IPS-15b (cell line): ENCODE results near the gene CELF4.
A peak's percentile ranks its signal among the peaks of the same experiment; 100 is the strongest.

Experiments
- H3K27me3 ChIP-seq: one replicate; pipeline ENCODE4 v1.6.1; 2013; ENCODE audit warnings: low read length; ENCODE audit not compliant: control insufficient read depth, insufficient read depth
- H3K36me3 ChIP-seq: one replicate; pipeline ENCODE4 v1.6.1; 2013; ENCODE audit warnings: low read length; ENCODE audit not compliant: control insufficient read depth, insufficient read depth
- H3K4me1 ChIP-seq: one replicate; pipeline ENCODE4 v1.6.1; 2013; ENCODE audit warnings: mild to moderate bottlenecking, low read length; ENCODE audit not compliant: control insufficient read depth, insufficient read depth
- H3K4me3 ChIP-seq: one replicate; pipeline ENCODE4 v1.5.1; 2013; ENCODE audit warnings: low read depth, low read length
- H3K9ac ChIP-seq: one replicate; pipeline ENCODE4 v1.6.1; 2013; ENCODE audit warnings: low read depth, mild to moderate bottlenecking, low read length
- H3K9me3 ChIP-seq: one replicate; pipeline ENCODE4 v1.6.1; 2013; ENCODE audit warnings: mild to moderate bottlenecking, low read length; ENCODE audit not compliant: control insufficient read depth, insufficient read depth

Gene CELF4

DNA sequence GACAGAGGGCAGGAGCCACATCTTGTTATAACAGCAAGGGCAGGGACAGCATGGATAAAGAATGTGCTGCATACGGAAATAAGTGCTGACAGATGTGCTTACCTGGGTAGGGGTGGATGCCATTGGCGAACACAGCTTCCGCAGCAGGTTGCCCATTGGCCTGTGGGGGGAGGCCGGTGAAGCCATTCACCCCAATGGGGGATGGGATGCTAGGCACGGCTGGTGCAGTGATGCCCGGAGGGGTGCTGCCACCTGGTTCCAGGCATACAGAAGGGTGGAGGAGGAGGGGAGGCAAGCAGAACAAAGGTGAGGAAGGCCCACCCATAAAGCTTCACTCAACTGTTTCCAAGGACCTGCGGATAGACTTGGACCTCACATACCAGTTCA, 294.9 kb downstream of the CELF4 start:
- Histone ChIP-seq H3K4me3 (no peak overlapping the region), H3K9ac (no peak overlapping the region), H3K36me3 (no peaks in the 10 kb centered on the region), H3K27me3 (no peaks in the 10 kb centered on the region), H3K9me3 (no peaks in the 10 kb centered on the region), H3K4me1 (peaks cover under 1% of the 10 kb centered on the region)

DNA sequence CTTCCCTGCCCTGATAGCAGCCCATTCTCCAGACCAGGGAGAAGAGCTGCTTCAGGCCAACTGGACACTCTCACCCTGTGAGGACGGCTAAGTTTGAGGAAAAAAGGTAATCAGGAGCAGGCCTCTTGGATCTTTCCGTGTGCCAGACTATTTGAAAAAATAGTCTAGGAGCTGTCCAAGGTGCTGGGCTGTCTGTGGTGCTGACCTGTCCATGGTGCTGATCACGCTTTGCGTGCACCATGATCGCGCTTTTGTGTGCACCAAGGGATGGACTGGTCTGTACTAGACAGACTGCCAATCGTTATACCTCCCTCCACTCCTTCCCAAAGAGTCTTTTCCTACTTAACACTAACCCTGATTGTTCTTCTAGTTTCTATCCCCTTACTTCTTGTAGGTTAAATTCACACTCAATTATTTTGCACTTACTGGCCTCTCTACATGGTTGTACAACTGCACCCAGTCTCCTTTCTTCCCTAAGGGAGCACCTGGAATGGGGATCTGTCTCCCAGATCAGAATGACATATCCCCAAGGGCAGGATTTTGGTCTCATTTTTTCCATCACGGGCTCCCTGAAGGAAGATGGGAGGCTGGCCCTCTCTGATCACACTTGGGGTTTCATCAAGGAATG, 295.4 kb downstream of the CELF4 start:
- Histone ChIP-seq H3K4me1 (no peaks in the 10 kb centered on the region), H3K9ac (no peak overlapping the region), H3K27me3 (no peaks in the 10 kb centered on the region), H3K4me3 (no peak overlapping the region), H3K36me3 (no peaks in the 10 kb centered on the region), H3K9me3 (no peaks in the 10 kb centered on the region)

DNA sequence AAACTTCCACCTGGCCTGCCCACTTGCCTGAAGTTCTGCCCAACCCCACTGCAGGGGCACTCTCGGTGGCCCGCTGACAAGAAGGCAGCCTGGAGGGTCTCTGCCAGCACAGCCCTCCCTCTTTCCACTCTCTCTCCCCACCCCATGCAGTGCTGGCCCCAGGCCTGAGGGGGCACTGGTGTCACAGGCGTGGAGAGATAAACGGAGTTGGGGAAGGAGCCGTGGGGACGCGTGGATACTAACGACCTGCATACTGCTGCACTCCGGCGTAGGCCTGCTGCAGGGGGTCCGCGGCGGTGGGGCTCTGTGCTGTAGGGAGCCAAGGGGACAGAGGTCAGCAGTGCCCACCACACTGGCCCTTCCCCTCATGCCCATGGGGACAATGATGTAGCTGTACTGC, 299.3 kb downstream of the CELF4 start:
- Histone ChIP-seq H3K27me3 (no peaks in the 10 kb centered on the region), H3K4me1 (no peaks in the 10 kb centered on the region), H3K36me3 (no peaks in the 10 kb centered on the region), H3K9ac (no peak overlapping the region), H3K9me3 (no peaks in the 10 kb centered on the region), H3K4me3 (no peak overlapping the region)

DNA sequence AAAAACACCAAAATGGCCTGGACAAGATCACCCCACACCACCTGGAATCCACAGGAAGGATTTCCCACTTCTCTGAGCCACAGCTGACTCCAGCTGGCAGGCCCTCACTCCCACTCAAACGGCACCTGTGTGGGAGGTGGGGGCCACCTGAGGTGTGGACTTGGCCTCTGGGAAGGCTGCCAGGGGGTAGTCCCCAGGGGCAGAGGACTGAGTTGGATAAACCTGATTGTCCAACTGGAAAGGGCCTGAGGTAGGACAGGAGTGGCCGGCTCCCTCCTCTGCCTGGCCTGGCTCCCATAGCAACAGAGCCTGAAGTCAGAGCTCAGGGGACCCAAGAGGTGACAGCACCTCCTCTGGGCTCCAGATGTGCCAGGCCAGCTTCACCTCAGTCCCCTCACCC, 300.2 kb downstream of the CELF4 start:
- Histone ChIP-seq H3K36me3 (no peaks in the 10 kb centered on the region), H3K9ac (no peak overlapping the region)

DNA sequence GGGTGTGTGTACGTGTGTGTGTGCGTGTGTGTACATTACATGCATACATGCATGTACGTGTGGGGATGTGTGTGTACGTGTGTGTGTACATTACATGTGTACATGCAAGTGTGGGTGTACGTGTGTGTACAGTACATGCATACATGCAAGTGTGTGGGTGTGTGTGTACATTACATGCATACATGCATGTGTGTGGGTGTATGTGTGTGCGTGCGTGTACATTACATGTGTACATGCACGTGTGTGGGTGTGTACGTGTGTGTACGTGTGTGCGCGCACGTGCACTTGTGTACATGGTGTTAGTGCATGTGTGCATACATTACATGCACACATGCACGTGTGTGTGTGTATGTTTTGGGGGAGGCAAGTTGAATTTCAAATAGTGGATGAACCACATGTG, 300.6 kb downstream of the CELF4 start:
- Histone ChIP-seq H3K27me3 (peaks cover 3% of the 10 kb centered on the region), H3K4me1 (no peaks in the 10 kb centered on the region), H3K36me3 (no peaks in the 10 kb centered on the region), H3K9me3 (no peaks in the 10 kb centered on the region), H3K4me3 (no peak overlapping the region), H3K9ac (no peak overlapping the region)

More for the DNA sequence above, 300.2 kb downstream of the CELF4 start:
- Histone ChIP-seq H3K9me3 (no peaks in the 10 kb centered on the region), H3K27me3 (peaks cover 1% of the 10 kb centered on the region), H3K4me1 (no peaks in the 10 kb centered on the region), H3K4me3 (no peak overlapping the region)

DNA sequence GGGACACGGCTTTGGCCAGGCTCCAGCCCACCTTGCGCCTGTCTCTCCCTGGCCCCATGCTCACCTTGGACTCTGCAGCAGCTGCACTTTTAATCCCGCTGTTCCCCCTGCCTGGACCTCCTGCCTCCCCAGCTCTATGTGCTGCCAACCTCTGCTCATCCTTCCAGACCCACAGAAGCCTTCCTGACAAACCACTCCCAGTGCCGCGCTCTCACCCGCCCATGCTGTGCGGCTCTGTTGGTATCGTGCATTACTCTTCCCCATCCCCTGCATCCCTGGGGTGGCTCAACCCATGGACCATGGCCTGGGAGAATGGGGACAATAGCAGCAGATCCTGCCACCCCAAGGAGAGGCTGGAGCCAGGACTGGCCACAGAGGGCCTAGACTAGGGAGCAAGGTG, 303.6 kb downstream of the CELF4 start:
- no peaks in the 10 kb centered on the region for H3K36me3 ChIP-seq
- no peaks in the 10 kb centered on the region for H3K9me3 ChIP-seq
- no peak overlapping the region for H3K9ac ChIP-seq
- no peak overlapping the region for H3K4me3 ChIP-seq
- H3K4me1 ChIP-seq: no peaks in the 10 kb centered on the region
- H3K27me3 ChIP-seq: peaks cover 21% of the 10 kb centered on the region

DNA sequence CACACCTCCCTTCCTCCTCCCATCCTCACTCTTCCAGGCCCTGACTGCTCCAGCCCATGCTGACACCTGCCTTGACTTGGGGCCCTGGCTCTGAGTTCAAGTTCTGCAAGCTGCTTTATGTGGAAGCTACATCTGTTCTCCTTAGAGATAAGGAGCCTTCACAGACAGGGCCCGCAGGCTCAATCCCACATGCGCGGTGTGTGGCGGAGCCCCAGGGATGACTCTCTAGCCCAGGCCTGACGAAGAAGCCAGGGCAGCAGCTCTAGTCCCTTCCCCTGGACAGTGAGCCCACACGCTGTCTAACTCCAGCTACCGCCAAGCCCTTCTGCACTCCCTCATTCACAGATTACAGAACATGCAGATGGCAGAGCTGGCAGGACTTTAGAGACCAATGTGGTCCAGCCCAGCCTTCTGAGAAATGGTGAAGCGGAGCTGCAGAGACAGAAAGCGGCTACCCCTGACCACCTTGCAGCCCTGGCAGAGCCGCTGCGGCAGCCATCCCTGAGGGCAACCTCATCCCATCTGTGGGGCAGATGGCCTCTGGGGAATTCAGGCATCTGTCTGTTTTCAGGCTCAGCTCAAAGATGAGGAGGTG, 304.3 kb downstream of the CELF4 start:
- no peak overlapping the region for H3K4me3 ChIP-seq
- H3K36me3 ChIP-seq: no peaks in the 10 kb centered on the region
- H3K9me3 ChIP-seq: no peaks in the 10 kb centered on the region
- H3K4me1 ChIP-seq: no peaks in the 10 kb centered on the region
- peaks cover 23% of the 10 kb centered on the region for H3K27me3 ChIP-seq
- H3K9ac ChIP-seq: no peak overlapping the region

DNA sequence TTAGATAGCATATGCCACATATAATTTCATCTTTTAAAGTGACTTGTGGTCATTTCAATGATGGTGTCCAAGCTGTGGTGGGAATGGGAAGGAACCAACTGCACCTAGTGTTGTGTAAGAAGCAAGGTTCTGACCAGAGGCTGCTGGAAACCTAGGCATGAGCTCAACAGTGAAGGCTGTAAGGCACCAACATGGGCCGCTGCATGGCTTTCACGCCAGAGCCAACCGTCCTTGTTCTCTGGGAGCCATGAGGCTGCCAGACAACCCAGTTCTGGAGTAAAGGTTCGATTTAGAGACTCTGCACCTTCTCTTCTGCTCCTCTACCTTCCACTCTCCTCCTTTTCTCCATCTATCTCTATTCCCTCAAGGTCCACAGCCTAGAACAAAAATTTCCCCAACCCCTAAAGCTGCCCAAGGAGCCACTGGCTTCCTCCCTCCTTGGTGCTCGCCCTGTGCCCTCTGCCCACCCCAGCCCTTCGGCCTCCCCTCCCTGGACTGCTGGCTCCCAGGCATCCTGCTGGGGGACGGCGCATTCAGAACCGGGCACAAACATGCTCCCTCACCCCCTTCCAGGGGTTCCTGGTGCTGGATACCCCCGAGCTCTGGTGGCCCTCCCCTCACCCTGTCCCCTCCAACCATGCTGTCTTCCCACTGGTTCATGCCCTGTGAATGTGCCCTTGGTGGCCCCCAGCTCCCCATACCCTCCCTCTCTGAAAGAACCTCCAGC, 305.1 kb downstream of the CELF4 start:
- Histone ChIP-seq H3K4me1 (no peaks in the 10 kb centered on the region), H3K27me3 (peaks cover 31% of the 10 kb centered on the region), H3K9ac (no peak overlapping the region), H3K9me3 (no peaks in the 10 kb centered on the region), H3K36me3 (no peaks in the 10 kb centered on the region), H3K4me3 (no peak overlapping the region)

DNA sequence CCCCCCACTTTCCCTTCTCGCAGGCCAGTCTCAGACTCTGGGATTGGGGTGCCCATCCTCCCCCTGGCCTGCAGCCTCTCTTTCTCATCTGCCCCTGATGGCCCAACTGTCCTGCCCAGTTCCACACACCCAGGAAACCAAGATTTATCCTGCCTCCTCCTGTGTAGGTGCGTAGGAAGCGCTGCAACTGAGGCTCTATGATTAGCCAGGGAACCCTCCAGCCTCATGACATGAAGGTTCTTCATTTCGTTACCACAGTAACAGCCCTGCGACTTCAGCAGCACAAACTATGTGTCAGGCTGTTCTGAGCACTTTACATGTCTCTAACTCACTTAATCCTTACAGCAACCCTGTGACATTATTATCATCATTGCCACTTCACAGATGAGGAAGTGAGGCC, 305.9 kb downstream of the CELF4 start:
- H3K4me3 ChIP-seq: no peak overlapping the region
- no peaks in the 10 kb centered on the region for H3K36me3 ChIP-seq
- H3K27me3 ChIP-seq: peaks cover 39% of the 10 kb centered on the region
- no peaks in the 10 kb centered on the region for H3K9me3 ChIP-seq
- H3K9ac ChIP-seq: no peak overlapping the region
- no peaks in the 10 kb centered on the region for H3K4me1 ChIP-seq

DNA sequence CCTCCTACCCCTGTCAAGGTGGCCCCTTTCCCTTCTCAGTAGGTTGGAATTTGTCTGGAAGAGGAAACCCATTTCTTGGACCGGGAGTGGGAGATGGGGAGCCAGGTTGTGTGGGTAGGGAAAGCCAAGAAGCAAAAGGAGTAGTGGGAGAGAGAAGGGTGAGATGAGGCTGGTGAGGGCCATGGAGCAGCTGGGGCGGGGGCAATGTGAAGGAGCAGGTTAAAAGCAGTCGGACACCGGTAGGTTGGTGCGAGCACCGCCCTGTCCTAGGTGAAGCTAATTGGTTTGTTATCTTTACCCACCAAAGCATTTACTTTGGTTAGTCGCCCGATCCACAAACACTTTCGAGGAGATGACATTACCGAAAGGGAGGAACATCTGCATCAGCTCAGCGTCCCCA, 306.8 kb downstream of the CELF4 start:
- H3K9me3 ChIP-seq: no peaks in the 10 kb centered on the region
- H3K9ac ChIP-seq: no peak overlapping the region
- H3K27me3 ChIP-seq: peaks cover 43% of the 10 kb centered on the region
- no peaks in the 10 kb centered on the region for H3K4me1 ChIP-seq
- no peak overlapping the region for H3K4me3 ChIP-seq
- H3K36me3 ChIP-seq: no peaks in the 10 kb centered on the region

DNA sequence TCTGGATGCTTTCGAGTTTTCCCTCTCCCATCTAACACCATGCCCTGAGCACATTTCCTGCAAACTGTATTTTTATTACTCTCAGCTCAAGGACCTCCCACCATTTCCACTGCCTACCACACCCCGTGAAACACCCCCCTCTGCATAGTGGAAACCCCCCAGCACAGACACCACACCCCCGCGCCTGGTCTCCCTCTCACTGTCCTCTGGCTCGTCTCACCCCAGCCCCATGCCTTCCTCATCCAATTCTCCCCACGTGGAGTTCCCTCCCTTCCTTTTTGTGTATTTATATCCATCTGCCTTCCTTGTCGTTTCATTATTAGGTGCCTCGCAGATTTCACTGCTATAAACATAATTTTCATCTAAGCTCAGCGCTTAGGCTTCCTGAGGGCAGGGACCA, 307.5 kb downstream of the CELF4 start:
- H3K36me3 ChIP-seq: no peaks in the 10 kb centered on the region
- H3K4me3 ChIP-seq: no peak overlapping the region
- no peak overlapping the region for H3K9ac ChIP-seq
- H3K27me3 ChIP-seq: peaks cover 45% of the 10 kb centered on the region
- no peaks in the 10 kb centered on the region for H3K4me1 ChIP-seq
- no peaks in the 10 kb centered on the region for H3K9me3 ChIP-seq

DNA sequence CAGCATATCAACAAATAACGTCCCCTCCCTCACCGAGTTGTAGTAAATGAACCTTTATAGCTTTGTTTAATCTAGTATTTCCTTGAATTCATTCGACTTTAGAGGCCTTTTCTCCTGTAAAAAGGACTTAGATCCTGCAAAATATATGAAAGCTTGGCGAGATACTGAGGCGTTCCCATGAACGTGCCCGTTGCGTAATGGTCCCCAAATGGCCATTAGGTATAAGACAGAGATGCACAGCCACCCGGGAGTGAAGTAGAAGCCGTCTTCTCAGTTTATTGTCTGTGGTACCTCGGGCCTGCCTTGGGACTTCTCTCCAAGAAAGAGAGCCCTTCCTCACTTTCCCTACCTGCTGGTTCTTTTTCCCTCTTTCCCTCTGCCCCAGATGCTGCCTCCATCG, 310.6 kb downstream of the CELF4 start:
- Histone ChIP-seq H3K9me3 (no peaks in the 10 kb centered on the region), H3K9ac (no peak overlapping the region), H3K4me1 (no peaks in the 10 kb centered on the region), H3K4me3 (peak overlapping the region; percentile 40), H3K27me3 (peaks cover 63% of the 10 kb centered on the region), H3K36me3 (no peaks in the 10 kb centered on the region)
